NB4 (cell line): ENCODE results near the gene COL23A1.

Experiments used
- CTCF ChIP-seq: IDR thresholded peaks from one replicate; pipeline ENCODE4 v1.5.1; 2012; ENCODE audit warnings: low read depth, low read length
- MAX ChIP-seq: IDR thresholded peaks from 2 replicates; pipeline ENCODE4 v1.6.1; 2011; ENCODE audit warnings: low read depth, low read length
- MYC ChIP-seq: IDR thresholded peaks from 2 replicates; pipeline ENCODE4 v1.6.1; 2011; ENCODE audit warnings: low read depth, low read length
- POLR2A ChIP-seq: IDR thresholded peaks from 2 replicates; pipeline ENCODE4 v1.6.1; 2011; ENCODE audit warnings: mild to moderate bottlenecking; ENCODE audit not compliant: insufficient read length; ENCODE audit errors: extremely low read depth

- TF ChIP-seq CTCF (no peak), POLR2A (no peak), MYC (no peak), MAX (no peak)
These were observed 218.7 kb downstream of the COL23A1 start for GRCh38 chr5:178371362-178372111.
